Osteocyte (in vitro differentiated cells): ENCODE measurements around the gene LY6G6C. TPM values are rescaled to one million over a fixed set of nuclear protein-coding genes. Genes with fewer than 3 reads are reported as not detected.

ENCODE experiments used
- DNase-seq: peaks from one replicate; pipeline ENCODE4 v3.0.0; 2021; ENCODE audit warnings: mixed read lengths; ENCODE audit not compliant: unreplicated experiment; ENCODE audit errors: extremely low spot score
- H3K27ac Mint-ChIP-seq: one replicate; pipeline ENCODE4 v1.8.0; 2021; ENCODE audit warnings: mild to moderate bottlenecking, mixed read lengths; ENCODE audit not compliant: unreplicated experiment
- H3K27me3 Mint-ChIP-seq: one replicate; pipeline ENCODE4 v1.8.0; 2021; ENCODE audit warnings: mixed read lengths; ENCODE audit not compliant: unreplicated experiment
- H3K36me3 Mint-ChIP-seq: one replicate; pipeline ENCODE4 v1.8.0; 2021; ENCODE audit warnings: mixed read lengths; ENCODE audit not compliant: unreplicated experiment
- H3K4me1 Mint-ChIP-seq: one replicate; pipeline ENCODE4 v1.8.0; 2021; ENCODE audit warnings: mixed read lengths; ENCODE audit not compliant: unreplicated experiment
- H3K4me3 Mint-ChIP-seq: one replicate; pipeline ENCODE4 v1.8.0; 2021; ENCODE audit warnings: mild to moderate bottlenecking, moderate library complexity, mixed read lengths; ENCODE audit not compliant: unreplicated experiment
- H3K9me3 Mint-ChIP-seq: one replicate; pipeline ENCODE4 v1.8.0; 2021; ENCODE audit warnings: mixed read lengths; ENCODE audit not compliant: unreplicated experiment
- CTCF ChIP-seq: fragments of 200-600 bp; sonication (generic); IDR thresholded peaks from 2 replicates; pipeline ENCODE4 v1.5.0; 2021; ENCODE audit warnings: antibody characterized with exemption, mild to moderate bottlenecking, moderate library complexity
- total RNA-seq: library from RNA; stranded (reverse); gene quantifications from 2 replicates; pipeline ENCODE4 v1.2.1, GENCODE V29; 2021

Gene LY6G6C
- total RNA-seq, 1 donor from 2014 or later, result not detected

GRCh38 chr6:31742894-31743293, 21.3 kb upstream of the LY6G6C start:
- TF ChIP-seq CTCF, result no peak
- Mint-ChIP-seq H3K27ac (no peak overlapping the region), H3K4me1 (peaks cover 25% of the 10 kb centered on the region), H3K36me3 (no peaks in the 10 kb centered on the region), H3K4me3 (no peak overlapping the region), H3K27me3 (no peaks in the 10 kb centered on the region), H3K9me3 (no peaks in the 10 kb centered on the region)
- no peak for DNase-seq

- Mint-ChIP-seq H3K9me3 (no peaks in the 10 kb centered on the region), H3K4me1 (peaks cover 33% of the 10 kb centered on the region), H3K27me3 (no peaks in the 10 kb centered on the region), H3K4me3 (no peak overlapping the region), H3K36me3 (no peaks in the 10 kb centered on the region), H3K27ac (no peak overlapping the region)
- no peak for TF ChIP-seq CTCF
- DNase-seq, result no peak
These were observed 20.3 kb upstream of the LY6G6C start for GRCh38 chr6:31741815-31742214.

DNA sequence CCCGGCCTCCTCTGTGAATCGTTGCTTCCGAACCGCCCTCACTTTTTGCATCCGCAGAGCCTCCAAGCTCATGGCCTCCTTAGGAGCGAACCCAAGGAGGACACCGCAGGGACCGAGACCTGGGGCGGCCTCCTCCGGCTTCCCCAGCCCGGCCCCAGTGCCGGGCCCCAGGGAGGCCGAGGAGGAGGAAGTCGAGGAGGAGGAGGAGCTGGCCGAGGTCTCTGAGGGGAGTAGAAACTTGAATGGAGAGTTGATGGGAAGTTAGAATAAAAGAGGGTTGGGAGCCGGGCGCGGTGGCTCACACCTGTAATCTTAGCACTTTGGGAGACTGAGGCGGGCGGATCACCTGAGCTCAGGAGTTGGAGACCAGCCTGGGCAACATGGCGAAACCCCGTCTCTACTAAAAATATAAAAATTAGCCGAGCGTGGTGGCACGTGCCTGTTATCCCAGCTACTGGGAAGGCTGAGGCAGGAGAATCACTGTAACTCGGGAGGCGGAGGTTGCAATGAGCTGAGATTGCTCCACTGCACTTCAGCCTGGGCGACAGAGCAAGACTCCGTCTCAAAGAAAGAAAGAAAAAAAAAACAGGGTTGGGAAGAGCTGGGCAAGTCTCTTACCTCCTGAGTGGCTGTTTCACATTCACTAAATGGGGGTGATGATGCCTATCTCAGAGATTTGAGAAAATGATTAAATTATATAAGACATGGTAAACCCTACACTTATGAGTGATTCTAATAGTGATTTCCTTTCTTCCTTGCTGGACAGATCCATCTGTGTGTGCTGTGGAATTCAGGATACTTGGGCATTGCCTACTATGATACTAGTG, 19.1 kb upstream of the LY6G6C start:
- Mint-ChIP-seq H3K27me3 (no peaks in the 10 kb centered on the region), H3K36me3 (no peaks in the 10 kb centered on the region), H3K27ac (peak overlapping the region; percentile 96), H3K4me1 (peaks cover 37% of the 10 kb centered on the region), H3K4me3 (peak overlapping the region; percentile 97), H3K9me3 (no peaks in the 10 kb centered on the region)
- TF ChIP-seq CTCF, result no peak
- DNase-seq, result no peak

GRCh38 chr6:31739639-31740396, 18.3 kb upstream of the LY6G6C start, which contains the start of gene MSH5:
Gene MSH5 (plus strand): TSS chr6:31740005. CDS start chr6:31740467, 462 bp downstream.
- peak within 1 kb of the TSS; percentile 96 for H3K27ac Mint-ChIP-seq
- H3K4me1 Mint-ChIP-seq, result peaks cover 42% of the 10 kb centered on the region
- H3K36me3 Mint-ChIP-seq, result no peaks in the 10 kb centered on the region
- no peaks in the 10 kb centered on the region for H3K9me3 Mint-ChIP-seq
- H3K27me3 Mint-ChIP-seq, result no peaks in the 10 kb centered on the region
- no peak for TF ChIP-seq CTCF
- peak; percentile 99 for DNase-seq
- peak within 1 kb of the TSS; percentile 97 for H3K4me3 Mint-ChIP-seq
